Fibroblast of peridontal ligament (primary cell): ENCODE results near the gene ABI3BP.

Source experiments
- DNase-seq: peaks from one replicate; pipeline ENCODE4 v3.0.0-alpha.2; 2010; ENCODE audit errors: extremely low read depth

Gene ABI3BP

GRCh38 chr3:100776097-100776729 lies 217.0 kb downstream of the ABI3BP start:
- DNase-seq = no peak

GRCh38 chr3:100775669-100776068 lies 217.6 kb downstream of the ABI3BP start:
- DNase-seq = no peak

DNA sequence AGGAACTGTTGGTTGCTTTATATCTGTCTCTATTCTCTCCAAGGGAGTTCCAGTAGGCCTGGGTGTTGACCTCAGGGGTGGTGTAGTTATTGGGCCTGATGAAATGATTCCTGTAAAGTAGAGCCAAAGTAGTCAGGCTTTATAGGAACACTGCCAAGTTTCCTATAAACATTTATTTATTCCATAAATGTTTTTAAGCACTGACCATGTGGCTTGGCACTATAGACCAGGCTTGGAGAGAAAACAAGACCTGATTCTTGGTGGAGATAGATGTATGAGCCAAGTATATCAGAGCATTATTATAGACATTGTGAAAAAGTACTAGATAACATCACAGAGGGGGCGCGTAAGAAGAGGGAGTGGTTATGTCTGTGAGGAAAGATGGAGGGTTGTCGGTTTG lies 218.0 kb downstream of the ABI3BP start:
- DNase-seq = peak; percentile 56

DNA sequence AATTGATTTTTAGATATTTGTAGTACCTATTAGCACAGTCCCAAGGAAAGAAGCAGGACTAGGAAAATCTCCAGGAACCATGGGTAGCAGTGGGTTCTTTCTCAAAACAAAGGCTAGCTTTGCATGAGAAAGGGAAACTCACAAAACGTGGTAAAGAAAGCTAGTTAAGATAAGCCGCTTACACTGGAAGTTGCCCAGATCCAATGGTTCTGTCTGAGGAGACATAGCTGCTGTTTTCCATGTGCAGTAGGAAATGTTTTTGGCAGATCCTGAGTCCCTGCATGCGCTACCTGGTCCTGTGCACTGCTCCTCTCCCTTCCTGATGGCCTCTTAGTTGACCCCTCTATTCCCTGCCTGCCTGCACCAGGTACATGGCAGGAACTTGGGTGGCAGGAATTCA lies 223.5 kb downstream of the ABI3BP start:
- DNase-seq = no peak

- DNase-seq = no peak
Observed at GRCh38 chr3:100766069-100766468, 227.2 kb downstream of the ABI3BP start.

DNA sequence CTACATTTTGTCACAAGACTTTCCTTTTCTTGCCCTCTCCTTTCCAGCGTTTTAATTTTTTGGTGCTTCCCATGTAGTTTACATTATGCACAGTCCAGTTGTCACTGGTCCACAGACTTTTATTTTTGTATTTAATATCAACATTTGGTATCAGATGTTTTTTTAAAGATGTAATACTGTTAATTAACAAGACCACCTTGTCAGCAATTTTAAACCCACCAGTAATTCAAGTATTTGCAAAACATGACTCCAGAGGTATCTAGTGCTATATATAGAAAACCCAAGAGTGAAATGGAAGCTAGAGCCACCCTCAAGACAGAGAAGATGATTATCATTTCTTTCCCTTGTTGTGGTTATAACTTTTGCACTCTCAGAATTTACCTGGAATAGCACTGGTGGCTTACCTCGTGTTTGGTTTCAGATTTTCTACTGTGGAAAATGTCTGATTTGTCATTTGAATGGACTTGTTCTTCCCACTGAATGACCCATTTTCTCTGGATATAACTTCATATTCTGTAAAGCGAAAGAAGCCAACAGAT lies 227.7 kb downstream of the ABI3BP start:
- DNase-seq = no peak

GRCh38 chr3:100761951-100762350 lies 231.3 kb downstream of the ABI3BP start:
- no peak for DNase-seq

GRCh38 chr3:100761211-100761942 lies 231.8 kb downstream of the ABI3BP start:
- DNase-seq = no peak

- DNase-seq = peak; percentile 49
Observed at GRCh38 chr3:100760377-100760776, 232.8 kb downstream of the ABI3BP start.

DNA sequence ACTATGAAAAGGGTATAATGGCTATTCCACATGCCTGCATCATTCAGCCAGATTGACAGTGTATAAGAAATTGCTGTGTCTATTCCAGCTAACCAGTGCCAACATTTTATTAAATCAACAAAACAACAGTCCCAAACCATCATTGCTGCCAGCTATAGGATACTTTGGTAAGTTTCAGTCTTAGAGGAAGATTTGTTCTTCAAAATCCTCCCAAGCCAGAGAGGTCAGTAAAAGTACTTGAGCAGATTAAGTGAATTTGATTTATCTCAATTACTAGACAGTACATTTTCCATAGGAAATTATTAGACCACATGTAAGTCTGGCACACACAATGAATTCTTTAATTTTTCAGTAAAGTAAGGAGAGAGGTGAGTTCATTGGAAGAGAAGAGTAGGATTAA lies 233.3 kb downstream of the ABI3BP start:
- no peak for DNase-seq

DNA sequence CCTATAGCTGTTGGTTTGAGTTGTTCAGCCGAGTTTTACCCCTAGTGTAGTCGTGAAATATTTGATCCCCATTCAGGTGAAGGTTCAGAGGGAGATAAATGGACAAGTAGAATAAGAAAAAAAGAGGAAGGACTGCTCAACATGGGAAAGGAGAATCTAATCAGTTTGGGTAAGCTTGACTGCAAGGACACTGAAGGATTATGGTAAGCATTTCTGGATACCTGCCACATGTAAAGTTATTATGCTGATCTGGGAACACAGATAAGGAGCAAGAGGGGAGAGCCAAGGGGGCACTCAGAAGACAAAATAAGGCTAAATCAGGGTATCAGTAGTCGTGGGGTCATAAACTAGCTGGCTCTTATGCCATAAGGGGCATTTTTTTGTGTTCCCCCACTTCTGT lies 234.1 kb downstream of the ABI3BP start:
- DNase-seq = no peak

DNA sequence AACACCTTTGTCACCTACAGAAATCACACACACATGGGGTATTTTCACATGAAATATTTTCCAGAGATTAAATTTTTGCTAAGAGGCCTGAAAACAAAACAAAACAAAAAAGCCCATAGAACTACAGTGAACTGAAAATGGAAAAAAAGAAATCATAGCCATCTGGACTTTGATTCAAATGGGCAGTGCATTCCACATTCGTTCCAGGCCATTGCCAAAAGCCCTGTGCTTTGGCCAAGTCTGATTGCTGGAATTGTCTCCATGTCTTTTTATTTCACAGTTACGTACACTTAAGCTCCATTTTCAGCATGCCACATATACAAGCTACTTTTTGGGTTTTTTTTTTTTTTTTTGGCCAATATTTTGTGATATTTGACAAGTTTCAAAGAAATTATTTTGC lies 236.8 kb downstream of the ABI3BP start:
- peak; percentile 97 for DNase-seq

- DNase-seq = peak; percentile 52
Observed at GRCh38 chr3:100754563-100755334, 238.5 kb downstream of the ABI3BP start.

GRCh38 chr3:100753846-100754245 lies 239.4 kb downstream of the ABI3BP start:
- DNase-seq = peak; percentile 76

DNA sequence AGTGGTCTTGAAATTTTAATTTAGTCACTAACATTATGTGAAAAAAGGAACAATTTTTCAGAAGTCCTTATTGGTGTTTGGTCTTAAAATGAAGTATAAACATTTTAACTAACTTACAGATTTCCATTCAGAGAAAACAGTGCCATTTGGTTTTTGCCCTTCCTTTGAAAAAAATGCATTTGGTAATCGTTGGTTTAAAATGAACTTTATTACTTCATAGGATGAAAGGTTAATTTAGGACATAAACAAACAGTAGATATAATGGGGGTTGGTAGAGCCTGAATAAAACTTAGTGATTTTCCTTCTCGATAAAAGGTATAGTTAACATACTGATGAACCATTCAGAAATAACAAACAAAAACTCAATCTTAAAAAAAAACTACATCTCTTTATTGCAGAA lies 244.3 kb downstream of the ABI3BP start:
- DNase-seq = no peak

DNA sequence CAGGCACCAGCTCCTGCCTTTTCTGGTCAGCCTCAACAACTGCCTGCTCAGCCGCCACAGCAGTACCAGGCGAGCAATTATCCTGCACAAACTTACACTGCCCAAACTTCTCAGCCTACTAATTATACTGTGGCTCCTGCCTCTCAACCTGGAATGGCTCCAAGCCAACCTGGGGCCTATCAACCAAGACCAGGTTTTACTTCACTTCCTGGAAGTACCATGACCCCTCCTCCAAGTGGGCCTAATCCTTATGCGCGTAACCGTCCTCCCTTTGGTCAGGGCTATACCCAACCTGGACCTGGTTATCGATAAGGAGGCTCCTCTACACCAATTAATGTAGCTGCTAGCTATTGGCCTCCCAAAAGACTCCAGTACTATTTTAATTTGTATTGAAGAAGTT lies 245.0 kb downstream of the ABI3BP start:
- DNase-seq = no peak

DNA sequence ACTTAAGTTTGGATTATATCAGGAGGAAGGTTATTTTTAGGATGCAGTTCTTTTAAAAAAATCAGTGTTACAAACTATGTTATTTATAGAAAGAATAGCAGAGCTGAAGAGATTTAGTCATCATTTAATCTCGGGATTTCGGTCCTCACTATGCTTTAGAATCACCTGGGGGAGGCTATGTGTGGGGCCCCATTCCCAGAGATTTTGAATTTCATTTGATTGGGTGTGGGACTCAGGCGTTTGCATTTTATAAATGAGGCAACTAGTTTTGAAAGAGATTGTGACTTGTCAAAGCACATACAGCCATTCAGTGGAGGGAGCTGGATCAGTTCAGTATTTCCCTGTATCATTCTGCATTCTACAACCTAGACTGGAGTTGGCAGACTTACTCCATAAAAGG lies 247.1 kb downstream of the ABI3BP start:
- DNase-seq = no peak

DNA sequence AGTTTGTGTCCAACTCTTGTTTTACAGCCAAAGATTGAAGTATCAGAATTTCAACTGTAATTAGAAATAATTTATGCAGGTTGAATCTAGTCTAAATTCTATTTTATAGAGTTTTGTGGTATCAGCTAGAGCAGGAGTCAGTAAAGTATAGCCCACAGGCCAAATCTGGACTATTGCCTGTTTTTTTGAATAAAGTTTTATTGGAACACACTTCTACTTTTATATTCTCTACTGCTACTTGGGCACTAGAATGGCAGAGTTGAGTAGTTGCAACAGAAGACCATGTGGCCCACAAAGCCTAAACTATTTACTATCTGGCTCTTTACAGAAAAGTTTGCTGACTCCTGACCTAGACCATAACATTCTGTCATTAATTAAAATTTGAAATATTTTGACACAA lies 247.6 kb downstream of the ABI3BP start:
- no peak for DNase-seq

GRCh38 chr3:100744671-100745070 lies 248.6 kb downstream of the ABI3BP start:
- no peak for DNase-seq

DNA sequence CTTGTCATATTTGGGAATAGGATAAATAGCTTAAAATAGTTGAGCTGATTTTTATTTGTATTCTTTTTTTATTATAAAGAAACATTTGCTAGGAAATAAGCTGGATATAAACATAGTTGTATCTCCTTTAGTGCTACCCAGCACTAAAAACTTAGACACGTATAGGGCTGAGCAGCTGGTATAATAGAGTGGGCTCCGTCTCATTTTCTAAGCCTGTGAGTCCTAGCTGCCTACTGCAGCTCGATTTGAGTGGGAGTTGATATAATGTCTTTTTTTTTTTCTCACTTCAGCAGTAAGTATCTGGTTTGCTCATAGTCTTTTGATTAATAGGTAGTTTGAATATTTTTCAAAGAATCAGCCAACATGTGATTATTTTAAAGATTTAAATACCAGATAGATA lies 249.7 kb downstream of the ABI3BP start:
- no peak for DNase-seq

GRCh38 chr3:100740207-100740606 lies 253.0 kb downstream of the ABI3BP start:
- no peak for DNase-seq

DNA sequence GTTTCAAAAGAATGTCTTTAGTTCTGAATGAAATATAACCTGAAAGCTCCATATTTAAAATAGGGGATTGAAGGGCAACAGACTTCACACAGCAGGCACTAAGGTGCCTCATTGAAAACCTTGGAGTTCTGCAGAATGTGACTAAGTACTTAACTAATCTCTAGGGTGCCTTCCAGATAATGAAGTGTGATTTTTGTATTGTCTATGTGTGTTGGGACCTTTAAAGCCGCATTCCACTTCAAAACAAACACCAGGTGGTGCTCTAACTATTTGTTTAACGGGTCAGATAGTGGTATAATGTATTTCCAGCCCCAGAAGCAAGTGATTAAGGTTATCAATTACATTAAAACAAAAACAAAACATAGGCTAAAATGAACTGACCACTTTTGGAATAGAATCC lies 255.9 kb downstream of the ABI3BP start:
- DNase-seq = peak; percentile 50

- no peak for DNase-seq
Observed at GRCh38 chr3:100732435-100732834, 260.8 kb downstream of the ABI3BP start.
